ENCODE data around the gene TLR9. TPM values are rescaled to one million over a fixed set of nuclear protein-coding genes. Genes with fewer than 3 reads are reported as not detected.
"Not testable (repeated sequence)": the region's sequence is repeated elsewhere in the genome, so short reads cannot be mapped to it uniquely, and the experiment has no call there.

The TLR9 gene
- total RNA-seq, 1 experiment from 2014 or later, result not detected

GRCh38 chr3:52178537-52178936 lies 46.9 kb downstream of the TLR9 start:
- Histone ChIP-seq H2AFZ (ENCODE audit: low read length) (no peak overlapping the region), H3K4ac (ENCODE audit: low read depth, low read length) (no peak overlapping the region), H2BK12ac (ENCODE audit: insufficient read length, low read depth, low read length) (no peak overlapping the region), H3K23ac (ENCODE audit: insufficient read length, low read depth, low read length) (no peak overlapping the region), H3T11ph (ENCODE audit: low read length) (no peak overlapping the region), H4K5ac (ENCODE audit: insufficient read length, low read depth, low read length) (no peak overlapping the region), H3K27ac (ENCODE audit: insufficient read length, low read depth, low read length) (no peak overlapping the region), H4K20me1 (ENCODE audit: control insufficient read depth, insufficient read depth, insufficient read length) (no peaks in the 10 kb centered on the region), H4K91ac (ENCODE audit: insufficient read length, low read depth, low read length) (no peak overlapping the region), H2BK15ac (ENCODE audit: low read depth, low read length) (no peak overlapping the region), H3K18ac (ENCODE audit: insufficient read length, low read depth, low read length) (no peak overlapping the region), H3K9ac (ENCODE audit: extremely low read depth, insufficient read length, low read length) (no peak overlapping the region), H3K79me1 (ENCODE audit: insufficient read depth, low read depth, low read length, poor library complexity, severe bottlenecking) (no peaks in the 10 kb centered on the region), H3K14ac (ENCODE audit: insufficient read depth, low read length) (no peak overlapping the region), H3K4me2 (ENCODE audit: insufficient read depth, insufficient read length, low read length) (no peak overlapping the region), H4K8ac (replicated peaks; ENCODE audit: insufficient read length, low read depth, low read length) (no peak overlapping the region), H3K23me2 (ENCODE audit: insufficient read length, low read depth, low read length, poor library complexity, severe bottlenecking) (no peaks in the 10 kb centered on the region), H3K27me3 (ENCODE audit: insufficient read depth, low read length) (no peaks in the 10 kb centered on the region), H2AK5ac (ENCODE audit: insufficient read length, low read length) (no peak overlapping the region), H3K4me1 (ENCODE audit: insufficient read depth, low read length) (no peaks in the 10 kb centered on the region), H3K9me3 (ENCODE audit: control insufficient read depth, low read depth, low read length) (no peaks in the 10 kb centered on the region), H3K79me2 (ENCODE audit: insufficient read depth, low read length) (no peaks in the 10 kb centered on the region), H2BK120ac (ENCODE audit: low read depth, low read length, poor library complexity, severe bottlenecking) (no peak overlapping the region), H3K56ac (ENCODE audit: insufficient read length, low read depth, low read length) (no peak overlapping the region), H2BK20ac (ENCODE audit: low read depth, low read length, poor library complexity, severe bottlenecking) (no peak overlapping the region), H2BK5ac (ENCODE audit: insufficient read length, low read length) (no peak overlapping the region)
- Mint-ChIP-seq H3K4me3 (no peak overlapping the region), H3K4me1 (peaks cover 18 to 19% of the 10 kb centered on the region in 2 experiments), H3K27ac (peak overlapping the region in 1 of 3 experiments; percentile 73; a peak in 1 of 7 replicates), H3K36me3 (ENCODE audit: insufficient read depth in 1 of 3, low read depth in 3 of 3) (no peaks in the 10 kb centered on the region), H3K27me3 (ENCODE audit: low read depth) (peaks cover 6% of the 10 kb centered on the region; the same call in 1 of the 2 replicates), H3K9me3 (no peaks in the 10 kb centered on the region)
- no peak for TF ChIP-seq CTCF (conservative IDR thresholded peaks at IDR 0.05)
- DNase-seq, result no peak
- WGBS (ENCODE audit: extremely low coverage, insufficient read length, low lambda C conversion rate), result no CpG with 5 or more reads among the region's 1 CpG

- H2BK15ac ChIP-seq (ENCODE audit: low read depth, low read length); H3K9ac ChIP-seq (ENCODE audit: extremely low read depth, insufficient read length, low read length); H3K79me2 ChIP-seq (ENCODE audit: insufficient read depth, low read length); H3K4me1 ChIP-seq (ENCODE audit: insufficient read depth, low read length); H2AFZ ChIP-seq (ENCODE audit: low read length); H3K27me3 Mint-ChIP-seq (ENCODE audit: low read depth); H3K23ac ChIP-seq (ENCODE audit: insufficient read length, low read depth, low read length); H3K18ac ChIP-seq (ENCODE audit: insufficient read length, low read depth, low read length); H4K91ac ChIP-seq (ENCODE audit: insufficient read length, low read depth, low read length); H3K4me3 Mint-ChIP-seq; H3K27me3 ChIP-seq (ENCODE audit: insufficient read depth, low read length); H3K4ac ChIP-seq (ENCODE audit: low read depth, low read length); H3K4me2 ChIP-seq (ENCODE audit: insufficient read depth, insufficient read length, low read length); H2BK20ac ChIP-seq (ENCODE audit: low read depth, low read length, poor library complexity, severe bottlenecking); H2BK12ac ChIP-seq (ENCODE audit: insufficient read length, low read depth, low read length); DNase-seq; H3K56ac ChIP-seq (ENCODE audit: insufficient read length, low read depth, low read length); H4K5ac ChIP-seq (ENCODE audit: insufficient read length, low read depth, low read length); H3K27ac Mint-ChIP-seq; H3K9me3 ChIP-seq (ENCODE audit: control insufficient read depth, low read depth, low read length); H4K8ac ChIP-seq (replicated peaks; ENCODE audit: insufficient read length, low read depth, low read length); H3K23me2 ChIP-seq (ENCODE audit: insufficient read length, low read depth, low read length, poor library complexity, severe bottlenecking); H3K14ac ChIP-seq (ENCODE audit: insufficient read depth, low read length); H3K36me3 Mint-ChIP-seq (ENCODE audit: insufficient read depth in 1 of 3, low read depth in 3 of 3); H3T11ph ChIP-seq (ENCODE audit: low read length); H3K27ac ChIP-seq (ENCODE audit: insufficient read length, low read depth, low read length); H2BK120ac ChIP-seq (ENCODE audit: low read depth, low read length, poor library complexity, severe bottlenecking); H3K9me3 Mint-ChIP-seq; H3K79me1 ChIP-seq (ENCODE audit: insufficient read depth, low read depth, low read length, poor library complexity, severe bottlenecking); H2AK5ac ChIP-seq (ENCODE audit: insufficient read length, low read length); H4K20me1 ChIP-seq (ENCODE audit: control insufficient read depth, insufficient read depth, insufficient read length); H2BK5ac ChIP-seq (ENCODE audit: insufficient read length, low read length): not testable (repeated sequence)
- WGBS (ENCODE audit: extremely low coverage, insufficient read length, low lambda C conversion rate), result no CpG with 5 or more reads among the region's 4 CpGs
- H3K4me1 Mint-ChIP-seq, result peaks cover 17 to 19% of the 10 kb centered on the region in 2 experiments
Observed at GRCh38 chr3:52178126-52178525, 47.3 kb downstream of the TLR9 start.
